MM.1S (cell line): ENCODE results near the gene C11orf21.

Source experiments
- DNase-seq: peaks from one replicate; pipeline ENCODE4 v3.0.0-alpha.2; 2015
- H2AFZ ChIP-seq: fragments of 300-600 bp; sonication (generic); 2 replicates; pipeline ENCODE4 v1.6.0; 2016; ENCODE audit warnings: antibody characterized with exemption, low read length
- H3F3A ChIP-seq: fragments of 300-600 bp; sonication (generic); 2 replicates; pipeline ENCODE4 v1.6.1; 2016; ENCODE audit warnings: mild to moderate bottlenecking, antibody characterized with exemption, low read length, moderate library complexity, mixed read lengths; ENCODE audit not compliant: insufficient read depth
- H3K27ac ChIP-seq: fragments of 300-600 bp; sonication (generic); 2 replicates; pipeline ENCODE4 v1.5.1; 2016; ENCODE audit warnings: mild to moderate bottlenecking, low read length
- H3K27me3 ChIP-seq: fragments of 300-600 bp; sonication (generic); replicated peaks from 2 replicates; pipeline ENCODE4 v1.6.0; 2016; ENCODE audit warnings: low read length; ENCODE audit not compliant: insufficient read depth
- H3K36me3 ChIP-seq: fragments of 300-600 bp; sonication (generic); replicated peaks from 2 replicates; pipeline ENCODE4 v1.6.1; 2016; ENCODE audit warnings: mild to moderate bottlenecking, low read length, mixed read lengths; ENCODE audit not compliant: insufficient read depth
- H3K4me1 ChIP-seq: fragments of 300-600 bp; sonication (generic); 2 replicates; pipeline ENCODE4 v1.6.1; 2016; ENCODE audit warnings: low read length, mixed read lengths
- H3K4me2 ChIP-seq: fragments of 300-600 bp; sonication (generic); 2 replicates; pipeline ENCODE4 v1.6.0; 2016; ENCODE audit warnings: low read depth, low read length
- H3K4me3 ChIP-seq: fragments of 300-600 bp; sonication (generic); 2 replicates; pipeline ENCODE4 v1.5.1; 2016; ENCODE audit warnings: low read length, mixed read lengths
- H3K79me2 ChIP-seq: fragments of 300-600 bp; sonication (generic); 2 replicates; pipeline ENCODE4 v1.6.1; 2016; ENCODE audit warnings: mixed run types, low read length, mixed read lengths
- H3K9ac ChIP-seq: fragments of 300-600 bp; sonication (generic); 2 replicates; pipeline ENCODE4 v1.6.1; 2016; ENCODE audit warnings: low read length, mixed read lengths
- H3K9me2 ChIP-seq: fragments of 300-600 bp; sonication (generic); replicated peaks from 2 replicates; pipeline ENCODE4 v1.6.1; 2016; ENCODE audit warnings: mild to moderate bottlenecking, low read length, mixed read lengths; ENCODE audit not compliant: insufficient read depth
- H3K9me3 ChIP-seq: fragments of 300-600 bp; sonication (generic); replicated peaks from 2 replicates; pipeline ENCODE4 v1.6.1; 2016; ENCODE audit warnings: mild to moderate bottlenecking, low read length, mixed read lengths; ENCODE audit not compliant: insufficient read depth
- H4K20me1 ChIP-seq: fragments of 300-600 bp; sonication (generic); 2 replicates; pipeline ENCODE4 v1.6.1; 2016; ENCODE audit warnings: mild to moderate bottlenecking, low read length, moderate library complexity, mixed read lengths; ENCODE audit not compliant: insufficient read depth
- EZH2 ChIP-seq: fragments of 300-600 bp; sonication (generic); optimal IDR thresholded peaks from 2 replicates; pipeline ENCODE3; 2017; ENCODE audit warnings: low read depth, mild to moderate bottlenecking, antibody characterized with exemption, low read length, mixed read lengths
- EZH2phosphoT487 ChIP-seq: fragments of 300-600 bp; sonication (generic); IDR thresholded peaks from 2 replicates; pipeline ENCODE4 v1.6.1; 2018; ENCODE audit warnings: antibody characterized with exemption, low read length
- TF ChIP-seq, protein P1 (sequence below): fragments of 300-600 bp; sonication (generic); IDR thresholded peaks from 2 replicates; pipeline ENCODE4 v1.5.1; 2016; ENCODE audit warnings: antibody characterized with exemption, low read length, mixed read lengths

Gene C11orf21

DNA sequence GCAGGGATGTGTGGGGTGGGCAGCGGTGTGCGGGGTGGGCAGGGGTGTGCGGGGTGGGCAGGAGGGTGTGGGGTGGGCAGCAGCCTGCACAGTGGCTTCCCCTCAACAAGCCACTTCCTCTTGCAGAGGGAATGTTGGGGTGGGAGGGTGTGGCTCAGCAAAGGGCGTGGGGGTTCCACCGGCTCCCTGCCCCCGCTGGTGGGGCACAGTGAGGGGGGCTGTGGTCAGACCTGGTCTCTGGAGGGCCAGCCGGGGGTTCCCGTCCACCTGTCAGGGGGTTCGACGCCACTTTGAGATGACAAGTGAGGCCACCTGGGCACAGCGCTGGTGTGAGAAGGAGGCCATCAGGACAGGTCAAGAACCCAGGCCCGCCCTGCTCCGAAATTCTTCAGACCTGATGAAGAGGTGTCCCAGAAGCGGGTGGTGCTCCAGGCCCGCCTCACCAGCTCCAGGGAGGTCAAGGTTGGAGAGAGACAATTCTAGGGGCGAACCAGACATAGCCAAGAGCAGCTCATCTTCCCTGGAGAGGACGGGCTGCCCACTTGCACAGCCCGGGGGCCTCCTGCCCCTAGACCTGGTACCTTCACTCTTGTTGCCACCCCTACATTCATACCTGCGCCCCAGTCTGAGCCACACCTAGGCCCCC, 1.3 kb downstream of the C11orf21 start:
- Histone ChIP-seq H2AFZ (no peak overlapping the region), H3K36me3 (no peaks in the 10 kb centered on the region), H4K20me1 (no peaks in the 10 kb centered on the region), H3K27me3 (peaks cover 78% of the 10 kb centered on the region), H3F3A (no peaks in the 10 kb centered on the region), H3K9me2 (no peaks in the 10 kb centered on the region), H3K79me2 (no peaks in the 10 kb centered on the region), H3K4me2 (no peak overlapping the region), H3K27ac (no peak overlapping the region), H3K9ac (no peak overlapping the region), H3K4me3 (no peak overlapping the region), H3K4me1 (no peaks in the 10 kb centered on the region), H3K9me3 (no peaks in the 10 kb centered on the region)
- TF ChIP-seq, protein P1, sequence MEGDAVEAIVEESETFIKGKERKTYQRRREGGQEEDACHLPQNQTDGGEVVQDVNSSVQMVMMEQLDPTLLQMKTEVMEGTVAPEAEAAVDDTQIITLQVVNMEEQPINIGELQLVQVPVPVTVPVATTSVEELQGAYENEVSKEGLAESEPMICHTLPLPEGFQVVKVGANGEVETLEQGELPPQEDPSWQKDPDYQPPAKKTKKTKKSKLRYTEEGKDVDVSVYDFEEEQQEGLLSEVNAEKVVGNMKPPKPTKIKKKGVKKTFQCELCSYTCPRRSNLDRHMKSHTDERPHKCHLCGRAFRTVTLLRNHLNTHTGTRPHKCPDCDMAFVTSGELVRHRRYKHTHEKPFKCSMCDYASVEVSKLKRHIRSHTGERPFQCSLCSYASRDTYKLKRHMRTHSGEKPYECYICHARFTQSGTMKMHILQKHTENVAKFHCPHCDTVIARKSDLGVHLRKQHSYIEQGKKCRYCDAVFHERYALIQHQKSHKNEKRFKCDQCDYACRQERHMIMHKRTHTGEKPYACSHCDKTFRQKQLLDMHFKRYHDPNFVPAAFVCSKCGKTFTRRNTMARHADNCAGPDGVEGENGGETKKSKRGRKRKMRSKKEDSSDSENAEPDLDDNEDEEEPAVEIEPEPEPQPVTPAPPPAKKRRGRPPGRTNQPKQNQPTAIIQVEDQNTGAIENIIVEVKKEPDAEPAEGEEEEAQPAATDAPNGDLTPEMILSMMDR: no peak
- TF ChIP-seq EZH2phosphoT487 (no peak), EZH2 (no peak)
- no peak for DNase-seq

DNA sequence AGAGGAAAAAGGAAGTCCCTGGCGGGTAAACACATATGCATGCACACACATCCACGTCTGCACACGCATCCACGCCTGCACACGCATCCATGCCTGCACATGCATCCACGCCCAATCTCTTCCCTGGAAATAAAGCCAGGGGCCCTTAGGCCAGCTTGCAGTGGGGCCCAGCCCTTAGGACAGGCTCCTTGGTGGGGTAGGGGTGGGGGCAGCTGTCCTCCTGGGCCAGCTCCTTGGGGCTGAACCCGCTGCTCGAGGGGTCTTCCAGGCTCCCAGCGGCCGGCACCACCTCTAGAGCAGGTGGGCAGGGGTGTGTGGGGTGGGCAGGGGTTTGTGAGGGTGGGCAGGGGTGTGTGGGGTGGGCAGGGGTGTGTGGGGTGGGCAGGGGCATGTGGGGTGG, 1.9 kb downstream of the C11orf21 start:
- TF ChIP-seq, protein P1: no peak
- TF ChIP-seq EZH2: no peak
- no peak for TF ChIP-seq EZH2phosphoT487
- no peak overlapping the region for H3K9ac ChIP-seq
- no peak overlapping the region for H3K27ac ChIP-seq
- DNase-seq: no peak
- peaks cover 84% of the 10 kb centered on the region for H3K27me3 ChIP-seq
- H3K9me2 ChIP-seq: no peaks in the 10 kb centered on the region
- H3K4me2 ChIP-seq: no peak overlapping the region
- no peaks in the 10 kb centered on the region for H3K4me1 ChIP-seq
- H3K79me2 ChIP-seq: no peaks in the 10 kb centered on the region
- H3K36me3 ChIP-seq: no peaks in the 10 kb centered on the region
- no peak overlapping the region for H3K4me3 ChIP-seq
- no peaks in the 10 kb centered on the region for H3K9me3 ChIP-seq
- H3F3A ChIP-seq: no peaks in the 10 kb centered on the region
- H4K20me1 ChIP-seq: no peaks in the 10 kb centered on the region
- H2AFZ ChIP-seq: no peak overlapping the region

DNA sequence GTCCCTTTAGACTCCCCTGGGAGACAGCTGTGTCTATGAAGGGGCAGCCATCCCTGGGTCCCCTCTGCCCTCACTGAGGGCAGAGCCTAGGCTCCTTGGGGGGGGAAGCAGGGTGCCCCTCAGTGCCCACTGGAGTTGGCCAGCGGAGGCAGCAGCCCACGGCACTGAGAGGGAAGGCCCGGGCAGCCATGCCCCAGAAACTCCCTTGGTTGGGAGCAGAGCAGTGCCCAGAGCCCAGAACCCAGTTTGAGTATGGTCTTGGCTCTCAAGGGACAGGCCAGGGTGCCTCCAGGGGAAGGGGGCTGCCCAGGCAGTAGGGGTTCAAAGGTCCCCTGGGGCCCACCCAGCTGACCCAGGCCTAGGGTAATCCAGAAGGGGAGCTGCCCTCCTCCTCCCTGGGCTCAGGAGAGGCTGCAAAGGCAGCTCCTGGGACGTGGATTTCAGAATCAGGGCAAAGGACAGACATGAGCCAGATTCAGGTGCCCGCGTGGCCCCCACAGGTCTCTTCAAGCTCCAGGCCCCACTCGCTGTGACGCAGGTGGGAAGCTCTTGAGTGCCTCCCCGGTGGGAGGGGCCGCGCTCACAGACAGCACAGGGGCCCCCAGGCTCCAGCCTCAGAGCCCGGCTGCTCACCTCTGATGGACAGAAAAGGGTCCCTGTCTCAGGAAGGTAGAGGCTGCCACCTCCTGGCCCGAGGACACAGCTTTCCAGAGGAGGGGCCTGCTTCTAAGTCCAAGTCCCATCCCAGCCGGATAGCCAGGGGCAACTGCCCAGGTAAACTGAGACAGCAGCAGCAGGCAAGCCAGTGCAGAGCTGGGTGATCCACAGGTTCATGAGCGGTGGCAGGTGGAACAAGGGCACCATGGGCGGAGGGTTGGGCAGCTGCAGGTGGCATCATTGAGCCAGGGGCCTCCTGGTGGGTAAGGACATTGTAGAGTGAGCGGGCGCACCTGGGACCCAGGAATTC, 2.6 kb downstream of the C11orf21 start:
- Histone ChIP-seq H3F3A (no peaks in the 10 kb centered on the region), H3K36me3 (no peaks in the 10 kb centered on the region), H3K27me3 (peaks cover 91% of the 10 kb centered on the region), H3K9me3 (no peaks in the 10 kb centered on the region), H4K20me1 (no peaks in the 10 kb centered on the region), H3K4me3 (no peak overlapping the region), H3K27ac (no peak overlapping the region), H3K4me2 (no peak overlapping the region), H3K9ac (no peak overlapping the region), H3K9me2 (no peaks in the 10 kb centered on the region), H3K4me1 (no peaks in the 10 kb centered on the region), H3K79me2 (no peaks in the 10 kb centered on the region), H2AFZ (no peak overlapping the region)
- TF ChIP-seq EZH2: no peak
- TF ChIP-seq EZH2phosphoT487: no peak
- TF ChIP-seq, protein P1: no peak
- DNase-seq: no peak
